NCI-H1930 (cell line): ENCODE measurements around the gene ZNF423.

Experiments used
- DNase-seq, 2 experiments: peaks; one replicate each; lab custom pipeline; 2025; lab: John Stamatoyannopoulos, UW

Gene ZNF423

GRCh38 chr16:49600536-49600935 lies 255.4 kb downstream of the ZNF423 start:
- no peak for DNase-seq

- no peak for DNase-seq
Observed at GRCh38 chr16:49599704-49600103, 256.2 kb downstream of the ZNF423 start.

- no peak for DNase-seq
Observed at GRCh38 chr16:49599281-49599680, 256.6 kb downstream of the ZNF423 start.

- DNase-seq = no peak
Observed at GRCh38 chr16:49598383-49599170, 257.3 kb downstream of the ZNF423 start.

- no peak for DNase-seq
Observed at GRCh38 chr16:49597796-49598195, 258.1 kb downstream of the ZNF423 start.

GRCh38 chr16:49596648-49597291 lies 259.1 kb downstream of the ZNF423 start:
- DNase-seq = no peak

- DNase-seq = no peak
Observed at GRCh38 chr16:49596068-49596467, 259.8 kb downstream of the ZNF423 start.

GRCh38 chr16:49594685-49595498 lies 261.0 kb downstream of the ZNF423 start:
- DNase-seq = no peak

GRCh38 chr16:49594153-49594552 lies 261.8 kb downstream of the ZNF423 start:
- no peak for DNase-seq

GRCh38 chr16:49593424-49594040 lies 262.4 kb downstream of the ZNF423 start:
- DNase-seq = no peak

- DNase-seq = no peak
Observed at GRCh38 chr16:49592546-49593423, 263.1 kb downstream of the ZNF423 start.

GRCh38 chr16:49590166-49590871 lies 265.6 kb downstream of the ZNF423 start:
- no peak for DNase-seq

GRCh38 chr16:49589544-49590031 lies 266.3 kb downstream of the ZNF423 start:
- no peak for DNase-seq

GRCh38 chr16:49588729-49589384 lies 267.1 kb downstream of the ZNF423 start:
- DNase-seq = no peak

- DNase-seq = no peak
Observed at GRCh38 chr16:49588026-49588425, 267.9 kb downstream of the ZNF423 start.

- DNase-seq = no peak
Observed at GRCh38 chr16:49587511-49587910, 268.4 kb downstream of the ZNF423 start.

GRCh38 chr16:49586466-49587450 lies 269.2 kb downstream of the ZNF423 start:
- DNase-seq = no peak

GRCh38 chr16:49585143-49585832 lies 270.6 kb downstream of the ZNF423 start:
- DNase-seq = no peak
